K562 (cell line): ENCODE data around the gene NACC1. TPM values are rescaled to one million over a fixed set of nuclear protein-coding genes. Genes with fewer than 3 reads are reported as not detected.

ENCODE experiments used
- CBX2 ChIP-seq: fragments of 200-600 bp; sonication (generic); IDR thresholded peaks from one replicate; pipeline ENCODE4 v1.6.1; 2012; ENCODE audit warnings: mild to moderate bottlenecking, low read length, inconsistent platforms; ENCODE audit not compliant: insufficient read depth, poor library complexity, severe bottlenecking
- CC2D1A ChIP-seq: fragments of 450-650 bp; IDR thresholded peaks from 2 replicates; pipeline ENCODE4 v1.6.1; 2017; ENCODE audit warnings: mild to moderate bottlenecking
- CCAR2 ChIP-seq: fragments of 200-400 bp; formaldehyde crosslinking; IDR thresholded peaks from 2 replicates; pipeline ENCODE4 v1.6.1; 2017; ENCODE audit warnings: mild to moderate bottlenecking, low read depth, low read length
- DIDO1 ChIP-seq: fragments of 450-650 bp; IDR thresholded peaks from 2 replicates; pipeline ENCODE4 v1.6.1; 2016; ENCODE audit warnings: low read depth, missing biosample characterization, missing genetic modification characterization
- GTF2B ChIP-seq: IDR thresholded peaks from 2 replicates; pipeline ENCODE4 v1.6.1; 2011; ENCODE audit not compliant: insufficient read length; ENCODE audit errors: extremely low read depth
- HDAC1 ChIP-seq, 2 experiments: fragments of 450-650 bp; IDR thresholded peaks; 2 replicates each; pipeline ENCODE4 v1.6.1; 2016 to 2017; ENCODE audit warnings: inconsistent platforms in 1 of 2, mild to moderate bottlenecking in 1 of 2, moderate library complexity in 1 of 2
- L3MBTL2 ChIP-seq: fragments of 450-650 bp; IDR thresholded peaks from 2 replicates; pipeline ENCODE4 v1.6.1; 2016; ENCODE audit warnings: mild to moderate bottlenecking, moderate library complexity
- MBD2 ChIP-seq: sonication (generic); IDR thresholded peaks from 2 replicates; pipeline ENCODE4 v1.6.1; 2016; ENCODE audit warnings: low read depth, borderline replicate concordance
- NFATC3 ChIP-seq: fragments of 450-650 bp; IDR thresholded peaks from 2 replicates; pipeline ENCODE4 v1.6.1; 2017; ENCODE audit warnings: mild to moderate bottlenecking
- POLR3A ChIP-seq: IDR thresholded peaks from 2 replicates; pipeline ENCODE4 v1.6.1; 2011; ENCODE audit warnings: borderline replicate concordance, mild to moderate bottlenecking, moderate library complexity; ENCODE audit not compliant: insufficient read length, insufficient read depth; ENCODE audit errors: extremely low read depth
- POU5F1 ChIP-seq: fragments of 150-350 bp; IDR thresholded peaks from 2 replicates; pipeline ENCODE4 v1.6.1; 2014; ENCODE audit warnings: borderline replicate concordance, low read length, low read depth, mild to moderate bottlenecking; ENCODE audit not compliant: partially characterized antibody
- SLC30A9 ChIP-seq: fragments of 250-450 bp; sonication (Bioruptor Pico); IDR thresholded peaks from 2 replicates; pipeline ENCODE4 v1.8.0; 2022; ENCODE audit warnings: mild to moderate bottlenecking, moderate library complexity
- SNIP1 ChIP-seq: fragments of 450-650 bp; IDR thresholded peaks from 2 replicates; pipeline ENCODE4 v1.7.1; 2017; ENCODE audit warnings: low read depth, mild to moderate bottlenecking
- SPI1 ChIP-seq: IDR thresholded peaks from 2 replicates; pipeline ENCODE4 v1.6.1; 2011; ENCODE audit warnings: low read depth, low read length, control low read depth, borderline replicate concordance
- SRSF7 ChIP-seq: fragments of 200-400 bp; formaldehyde crosslinking; optimal IDR thresholded peaks from 2 replicates; pipeline ENCODE3; 2017; ENCODE audit warnings: mild to moderate bottlenecking, low read depth, low read length
- ZBED1 ChIP-seq: IDR thresholded peaks from 2 replicates; pipeline ENCODE4 v1.6.1; 2014
- ZBTB43 ChIP-seq: sonication (generic); formaldehyde crosslinking; IDR thresholded peaks from 2 replicates; pipeline ENCODE4 v1.8.0; 2023; ENCODE audit warnings: mild to moderate bottlenecking, missing genetic modification reagents
- ZFPM2 ChIP-seq: fragments of 250-450 bp; sonication (Bioruptor Pico); IDR thresholded peaks from 2 replicates; pipeline ENCODE4 v1.5.1; 2022; ENCODE audit warnings: mild to moderate bottlenecking
- ZNF140 ChIP-seq: fragments of 250-450 bp; sonication (Bioruptor Pico); IDR thresholded peaks from 2 replicates; pipeline ENCODE4 v1.8.0; 2021; ENCODE audit warnings: moderate library complexity, mild to moderate bottlenecking, inconsistent platforms
- ZNF398 ChIP-seq: fragments of 250-450 bp; sonication (Bioruptor Pico); IDR thresholded peaks from 2 replicates; pipeline ENCODE4 v1.8.0; 2021; ENCODE audit warnings: moderate library complexity, mild to moderate bottlenecking, inconsistent platforms
- ZNF408 ChIP-seq: fragments of 250-450 bp; sonication (Bioruptor Pico); IDR thresholded peaks from 2 replicates; pipeline ENCODE4 v1.4.0; 2020; ENCODE audit warnings: low read depth, mild to moderate bottlenecking, moderate library complexity
- ZNF589 ChIP-seq: fragments of 200-800 bp; sonication (Bioruptor generic); IDR thresholded peaks from 2 replicates; pipeline ENCODE4 v1.6.1; 2016; ENCODE audit warnings: low read depth, missing genetic modification characterization, missing compliant biosample characterization
- ZNF740 ChIP-seq, 3 experiments: fragments of 200-800 bp in 1 of 3; sonication (Bioruptor generic) in 1 of 3; sonication (generic) in 1 of 3; formaldehyde crosslinking in 1 of 3; IDR thresholded peaks; 2 replicates each; pipeline versions ENCODE4 v1.6.1 to v1.8.0; 2016 to 2022; ENCODE audit warnings: mild to moderate bottlenecking in 2 of 3, missing compliant biosample characterization in 2 of 3, missing genetic modification characterization in 2 of 3, missing genetic modification reagents in 1 of 3
- polyA plus RNA-seq, 8 experiments: library from polyadenylated mRNA; depleted of rRNA in 4 of 8; stranded (reverse) in 5 of 8; unstranded in 3 of 8; fragments of >200 nt; fragmentation: Nextera tagmentation in 2 of 8; fragmentation: Illumina TruSeq in 1 of 8; extraction: Ambion mirVana in 2 of 8; extraction: Trizol in 1 of 8; gene quantifications; 2 replicates each; pipeline versions ENCODE4 v1.2.1 to v1.2.3, GENCODE V29; 2011 to 2014; ENCODE audit warnings: inconsistent platforms in 1 of 8, missing spikeins in 1 of 8
- total RNA-seq, 7 experiments: library from RNA; depleted of rRNA in 6 of 7; stranded (reverse); fragments of >200 nt in 6 of 7; fragmentation: Illumina TruSeq in 2 of 7; extraction: Trizol in 2 of 7; gene quantifications; 2 replicates each; pipeline versions ENCODE4 v1.2.1 to v1.2.3, GENCODE V29; 2011 to 2021; ENCODE audit warnings: low replicate concordance in 1 of 7

NACC1 gene
- total and polyA plus RNA-seq, 9 of the 15 experiments (the other 6 are each of a cell fraction or from before 2014, with no cell fraction given), result 0.04 to 96.6 (median 25.8) TPM

- no peak for TF ChIP-seq ZNF740 (CRISPR knock-in tag; IDR thresholded peaks at IDR 0.05)
- TF ChIP-seq ZNF740 (tag; IDR thresholded peaks at IDR 0.05), result no peak
- TF ChIP-seq ZNF398 (CRISPR knock-in tag), result no peak
- TF ChIP-seq ZBED1, result peak; percentile 92; the same call in 1 of the 2 replicates
- peak; percentile 97 for TF ChIP-seq CC2D1A
- TF ChIP-seq ZFPM2 (CRISPR knock-in tag), result 0 out of 2 replicates have a peak, but pooled peaks have one; percentile 9
- no peak for TF ChIP-seq SNIP1
- TF ChIP-seq HDAC1 (IDR thresholded peaks at IDR 0.05), result peak; percentile 58 to 97; a peak in 3 of 4 replicates
- no peak for TF ChIP-seq SLC30A9 (CRISPR knock-in tag)
- no peak for TF ChIP-seq SRSF7
- no peak for TF ChIP-seq ZBTB43 (CRISPR knock-in tag)
- TF ChIP-seq POLR3A, result no peak
- peak; percentile 77 for TF ChIP-seq MBD2
- peak; percentile 68 for TF ChIP-seq L3MBTL2
- peak; percentile 90 for TF ChIP-seq ZNF589 (CRISPR knock-in tag)
- no peak for TF ChIP-seq CBX2
- TF ChIP-seq ZNF140 (CRISPR knock-in tag), result no peak
- no peak for TF ChIP-seq GTF2B
- no peak for TF ChIP-seq DIDO1
- no peak for TF ChIP-seq ZNF408 (CRISPR knock-in tag)
- no peak for TF ChIP-seq POU5F1
- peak; percentile 71 for TF ChIP-seq SPI1
- TF ChIP-seq NFATC3, result no peak
- TF ChIP-seq CCAR2, result 0 out of 2 replicates have a peak, but pooled peaks have one; percentile 72
These were observed 48.4 kb upstream of the NACC1 start (continued) for GRCh38 chr19:13069415-13070359.
